ENCODE measurements around the gene PIK3C3.
"Not testable (repeated sequence)": the region's sequence is repeated elsewhere in the genome, so short reads cannot be mapped to it uniquely, and the experiment has no call there.

The PIK3C3 gene

DNA sequence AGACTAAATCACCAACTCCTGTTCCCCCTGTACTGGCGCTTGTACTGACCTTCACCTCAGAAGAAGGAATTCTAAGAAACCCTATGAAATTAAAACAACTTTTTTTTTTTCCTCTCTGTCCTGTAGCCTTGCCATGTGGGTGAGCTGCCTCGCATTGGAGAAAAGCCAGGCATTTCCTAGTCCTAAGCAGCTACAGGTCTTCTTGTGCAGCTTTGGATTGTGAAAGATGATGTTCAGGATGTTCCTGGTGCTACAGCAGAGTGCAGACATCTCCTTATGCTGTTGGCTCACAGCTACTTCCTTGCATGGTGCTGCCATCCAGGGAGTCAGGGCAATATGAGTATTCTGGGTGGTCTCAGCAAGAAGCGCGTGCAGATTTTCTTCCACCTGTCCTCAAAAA, 11.9 kb downstream of the PIK3C3 start:
- no peak for DNase-seq

DNA sequence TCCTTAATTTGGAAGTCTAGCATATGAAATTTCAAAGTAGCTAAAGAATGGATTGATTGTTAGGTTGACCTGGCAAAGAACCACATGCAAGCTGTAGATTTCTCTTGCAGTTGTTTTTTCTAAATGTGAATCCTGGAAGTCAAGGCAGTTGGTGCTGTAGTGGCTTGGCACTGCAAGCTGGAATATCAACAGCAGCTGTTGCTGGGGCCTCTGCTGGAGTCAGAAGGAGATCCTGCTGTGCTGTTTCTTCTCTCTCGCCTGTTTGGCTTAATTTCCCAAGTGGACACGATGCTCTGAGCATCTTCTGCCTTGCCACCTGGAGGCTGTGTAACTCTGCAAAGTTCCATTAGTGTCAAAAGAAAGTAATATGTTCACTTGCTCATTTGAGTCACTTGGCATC, 12.6 kb downstream of the PIK3C3 start:
- no peak for DNase-seq

DNA sequence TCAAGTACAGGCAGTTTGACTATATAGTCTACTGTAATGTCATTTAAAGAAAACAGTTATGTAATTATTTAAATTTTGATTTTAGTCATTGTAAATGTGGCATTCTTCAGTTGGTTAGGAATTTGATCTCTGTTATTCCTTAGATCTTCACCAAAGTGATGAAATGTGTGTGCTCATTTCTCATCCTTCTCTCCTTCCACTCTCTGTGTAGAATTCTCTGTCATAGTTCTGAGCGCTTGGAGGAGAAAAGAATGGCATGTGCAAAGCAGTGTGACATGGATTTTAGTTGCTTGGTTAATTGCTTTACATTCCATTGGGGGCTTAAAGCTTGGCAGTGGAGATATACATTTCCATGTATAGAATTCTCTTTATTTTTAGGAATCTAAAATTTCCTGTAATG, 14.8 kb downstream of the PIK3C3 start:
- DNase-seq: no peak

- no peak for DNase-seq
Observed at GRCh38 chr18:41972067-41972925, 17.3 kb downstream of the PIK3C3 start.

GRCh38 chr18:41973983-41974382, 18.9 kb downstream of the PIK3C3 start:
- no peak for DNase-seq

DNA sequence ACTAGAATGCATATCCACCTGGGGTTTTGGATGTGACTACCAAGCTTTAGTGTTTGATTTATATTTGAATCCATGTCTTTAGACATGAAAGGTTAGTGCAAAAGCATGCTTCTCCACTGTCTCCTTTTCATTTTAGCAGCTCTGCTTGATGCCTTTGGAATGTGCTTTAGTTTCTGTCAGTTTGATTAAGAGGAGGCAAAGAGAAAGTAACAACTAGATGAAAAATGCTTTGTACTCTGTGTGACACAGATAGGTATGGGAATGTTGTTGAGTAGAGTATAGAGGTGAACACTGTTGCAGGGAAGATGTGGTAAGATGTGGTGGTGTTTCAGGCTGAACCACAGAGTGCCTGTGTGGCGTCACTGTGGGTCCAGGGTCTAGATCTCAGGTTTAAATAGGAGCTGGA, 19.8 kb downstream of the PIK3C3 start:
- DNase-seq: no peak

DNA sequence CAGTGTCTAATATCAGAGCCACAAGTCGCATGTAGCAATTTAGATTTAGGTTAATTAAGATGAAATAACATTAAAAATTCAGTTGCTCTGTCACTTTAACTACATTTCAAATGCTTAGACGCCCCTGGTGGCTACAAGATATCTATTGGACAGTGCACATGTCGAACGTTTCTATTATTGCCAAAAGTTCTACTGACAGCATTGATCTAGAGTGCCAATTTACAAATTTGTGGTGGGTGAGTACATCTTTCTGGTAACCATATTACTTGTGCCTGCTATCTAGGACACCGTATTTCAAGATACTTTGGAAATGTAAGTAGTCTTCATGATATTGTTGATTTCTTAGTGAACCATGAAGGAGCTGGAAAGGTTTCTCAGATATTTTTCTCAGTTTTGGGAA, 20.2 kb downstream of the PIK3C3 start:
- DNase-seq: no peak

DNA sequence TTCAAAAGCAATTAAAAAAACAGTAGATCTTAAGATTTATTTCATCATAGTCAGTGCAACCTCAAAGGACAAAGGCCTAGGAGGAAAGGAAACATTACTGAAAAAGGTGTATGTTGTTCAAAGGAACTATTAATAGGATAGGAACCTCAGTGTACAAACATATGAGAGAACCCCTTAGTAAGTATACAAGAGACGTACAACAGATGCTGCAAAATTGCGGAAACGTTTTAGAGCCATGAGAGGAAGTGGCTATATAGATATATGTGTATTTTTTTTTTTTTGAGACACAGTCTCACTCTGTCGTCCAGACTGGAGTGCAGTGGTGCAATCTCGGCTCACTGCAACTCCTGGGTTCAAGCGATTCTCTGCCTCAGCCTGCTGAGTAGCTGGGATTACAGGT, 22.2 kb downstream of the PIK3C3 start:
- DNase-seq: no peak

DNA sequence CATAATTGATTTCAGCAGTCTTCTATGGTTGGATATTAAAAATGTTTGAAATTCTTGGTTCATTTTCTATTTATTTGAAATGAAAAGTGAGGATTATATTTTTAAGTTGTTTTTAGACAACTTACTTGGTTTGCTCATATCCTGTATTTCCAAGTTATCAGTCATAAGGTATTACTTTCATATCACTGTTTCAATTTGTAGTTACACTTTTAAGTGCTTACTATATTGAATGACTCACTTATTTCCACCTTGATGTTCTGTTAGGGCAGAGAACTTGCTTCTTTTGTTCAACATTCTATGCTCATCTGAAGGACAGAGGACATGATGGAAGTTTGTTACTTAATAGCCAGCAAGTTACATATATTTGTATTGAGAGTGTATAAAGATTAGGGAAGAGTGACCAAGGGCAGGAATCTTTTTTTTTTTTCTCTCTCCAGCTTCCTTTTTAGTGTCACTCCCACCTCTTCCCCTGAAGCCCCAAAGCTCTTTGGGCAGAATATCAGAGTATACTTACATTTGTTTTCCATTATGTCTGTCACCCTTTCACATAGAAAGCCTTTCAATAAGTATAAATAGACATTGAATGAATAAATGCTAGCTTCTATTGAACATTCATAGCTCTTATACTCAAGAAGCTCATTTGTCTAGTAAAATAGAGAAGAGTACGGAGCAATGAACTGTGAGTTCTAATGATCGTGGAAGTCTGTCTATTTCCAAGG, 28.1 kb downstream of the PIK3C3 start:
- DNase-seq: no peak

- no peak for DNase-seq
Observed at GRCh38 chr18:41985914-41986313, 30.9 kb downstream of the PIK3C3 start.

DNA sequence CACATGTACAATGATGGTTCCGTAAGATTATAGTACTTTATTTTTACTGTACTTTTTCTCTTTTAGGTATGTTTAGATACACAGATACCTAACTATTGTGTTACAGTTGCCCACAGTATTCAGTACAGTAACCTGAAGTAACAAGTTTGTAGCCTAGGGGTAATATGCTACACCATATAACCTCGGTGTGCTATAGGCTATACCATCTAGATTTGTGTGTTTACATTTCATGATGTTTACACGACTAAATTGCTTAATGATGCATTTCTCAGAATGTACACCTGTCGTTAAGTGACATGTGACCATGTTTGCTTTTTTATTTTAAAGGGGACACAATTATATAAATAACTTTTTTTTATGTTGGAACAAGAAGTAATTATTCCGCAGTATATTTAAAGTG, 34.5 kb downstream of the PIK3C3 start:
- no peak for DNase-seq

DNA sequence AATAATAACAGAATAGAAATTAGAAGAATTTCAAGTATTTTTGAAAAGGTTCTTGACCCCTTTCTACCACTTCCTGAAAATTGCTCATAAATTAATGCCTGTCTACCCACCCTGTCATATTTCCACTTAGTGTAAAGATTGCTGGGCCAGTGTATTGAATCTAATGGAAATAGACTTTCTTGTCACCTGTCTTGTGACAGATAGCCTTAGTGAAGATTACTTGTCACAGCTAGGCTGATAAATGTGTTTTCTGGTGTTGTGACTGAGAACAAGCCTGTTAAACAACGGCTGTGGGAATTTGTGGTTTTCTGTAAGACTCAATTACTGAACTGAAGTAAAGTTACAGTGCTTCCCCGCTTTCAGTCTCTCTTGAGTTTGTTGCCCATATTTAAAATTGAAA, 37.0 kb downstream of the PIK3C3 start:
- DNase-seq: no peak

- no peak for DNase-seq
Observed at GRCh38 chr18:41992703-41993102, 37.7 kb downstream of the PIK3C3 start.

DNA sequence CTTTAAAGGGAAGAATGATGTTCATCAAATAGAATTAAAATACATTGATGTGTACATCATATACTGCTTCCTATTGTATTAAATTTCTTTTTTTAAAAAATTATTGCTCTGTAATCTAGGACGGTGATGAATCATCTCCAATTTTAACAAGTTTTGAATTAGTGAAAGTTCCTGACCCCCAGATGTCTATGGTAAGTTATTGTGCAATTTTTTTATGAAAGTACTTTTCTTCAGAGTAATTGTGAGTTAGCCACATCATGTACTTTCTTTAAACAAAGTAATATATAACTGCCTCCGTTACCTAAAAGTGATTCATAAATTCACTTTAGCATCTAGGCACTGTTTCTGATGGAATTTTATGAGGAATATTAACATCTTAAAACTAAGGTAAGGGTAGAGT, 38.1 kb downstream of the PIK3C3 start:
- no peak for DNase-seq

GRCh38 chr18:41996020-41996419, 41.0 kb downstream of the PIK3C3 start:
- DNase-seq: no peak

DNA sequence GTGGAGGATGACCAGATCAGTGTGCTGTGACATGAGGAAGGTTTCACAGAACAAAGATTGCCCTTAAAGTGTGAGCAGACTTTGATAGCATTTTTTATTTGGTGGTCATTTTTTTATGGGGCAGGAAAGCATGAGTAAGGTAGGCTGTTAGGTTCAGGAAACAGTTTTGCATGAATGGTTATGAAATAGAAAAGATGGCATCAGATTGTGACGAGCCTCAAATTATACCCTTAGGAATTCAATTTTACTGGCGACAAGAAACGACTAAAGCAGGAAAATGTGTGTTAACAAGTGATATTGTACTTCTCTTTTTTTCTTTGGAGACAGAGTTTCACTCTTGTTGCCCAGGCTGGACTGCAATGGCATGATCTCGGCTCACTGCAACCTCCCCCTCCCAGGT, 44.7 kb downstream of the PIK3C3 start:
- DNase-seq: no peak

- no peak for DNase-seq
Observed at GRCh38 chr18:42001801-42002200, 46.8 kb downstream of the PIK3C3 start.

DNA sequence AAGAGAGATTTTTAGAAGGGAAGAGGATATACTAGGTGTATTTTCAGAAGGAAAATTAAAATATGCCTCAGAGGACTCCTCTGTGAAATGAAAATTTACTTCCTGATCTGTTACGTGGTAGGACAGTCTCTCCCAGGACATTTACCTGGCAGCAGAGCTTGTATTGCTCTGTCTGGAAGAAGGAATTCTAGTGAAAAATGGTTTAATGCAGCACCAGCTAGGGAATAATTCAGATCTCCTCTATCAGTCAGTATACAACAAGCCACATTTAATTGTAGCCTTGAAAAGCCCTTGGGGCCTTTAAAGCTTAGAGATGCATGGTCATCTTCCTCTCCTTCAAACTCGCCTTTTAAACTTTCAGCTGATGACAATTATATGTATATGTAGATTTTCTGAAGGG, 49.6 kb downstream of the PIK3C3 start:
- no peak for DNase-seq

GRCh38 chr18:42005782-42006181, 50.7 kb downstream of the PIK3C3 start:
- no peak for DNase-seq

DNA sequence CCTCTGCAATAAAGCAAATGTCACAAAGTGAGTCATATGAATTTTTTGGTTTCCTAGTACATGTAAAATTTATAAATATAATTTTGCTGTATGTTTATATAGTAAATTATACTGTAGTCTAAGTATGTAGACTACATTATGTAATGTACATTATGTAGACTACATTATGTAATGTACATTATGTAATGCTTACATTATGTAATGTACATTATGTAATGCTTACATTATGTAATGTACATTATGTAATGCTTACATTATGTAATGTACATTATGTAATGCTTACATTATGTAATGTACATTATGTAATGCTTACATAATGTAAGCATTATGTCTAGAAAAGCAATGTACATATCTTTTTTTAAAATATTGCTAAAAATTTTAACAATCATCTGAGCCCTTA, 54.4 kb downstream of the PIK3C3 start:
- DNase-seq: not testable (repeated sequence)

GRCh38 chr18:42011053-42011452, 56.0 kb downstream of the PIK3C3 start:
- DNase-seq: no peak

DNA sequence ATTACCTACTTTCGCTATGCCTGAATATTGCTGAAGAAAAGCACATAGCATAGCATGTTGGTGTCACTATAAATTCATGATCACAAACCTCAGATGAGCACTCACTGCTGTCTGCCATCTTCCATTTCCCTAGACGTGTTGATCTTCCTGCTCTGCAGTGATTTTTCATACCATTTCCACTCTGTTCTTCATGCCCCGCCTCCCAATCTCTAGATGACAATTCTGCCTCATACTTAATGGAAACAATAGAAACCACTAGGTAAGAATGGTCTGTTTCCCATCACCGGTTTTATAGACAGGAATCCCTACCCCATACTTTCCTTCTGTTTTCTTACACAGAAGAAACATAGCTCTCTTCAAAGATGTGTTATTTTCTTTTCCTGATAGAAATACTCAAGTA, 63.8 kb downstream of the PIK3C3 start:
- DNase-seq: no peak

- DNase-seq: no peak
Observed at GRCh38 chr18:42024131-42024530, 69.1 kb downstream of the PIK3C3 start.

- no peak for DNase-seq
Observed at GRCh38 chr18:42025491-42025890, 70.5 kb downstream of the PIK3C3 start.

All from activated naive CD4-positive, alpha-beta T cell (primary cell).